ENCODE measurements around the gene ADAMTS1.
A peak's percentile ranks its signal among the peaks of the same experiment; 100 is the strongest.

Gene ADAMTS1

DNA sequence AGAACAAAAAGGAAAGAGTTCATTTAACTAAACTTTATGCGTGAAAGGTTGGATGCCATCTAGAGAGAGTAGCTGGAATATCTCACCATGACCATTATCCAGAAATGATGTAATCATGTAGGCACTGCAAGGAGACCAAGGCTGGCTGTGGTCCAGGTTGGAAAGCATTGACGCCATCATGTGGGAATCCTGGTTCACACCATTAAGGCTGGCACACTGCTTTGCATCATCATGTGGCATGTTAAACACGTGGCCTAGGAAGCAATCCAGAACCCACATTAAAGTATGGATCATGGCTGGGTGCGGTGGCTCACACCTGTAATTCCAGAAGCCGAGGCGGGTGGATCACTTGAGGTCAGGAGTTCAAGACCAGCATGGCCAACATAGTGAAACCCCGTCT lies 4.3 kb downstream of the ADAMTS1 start:
- TF ChIP-seq, protein P1, sequence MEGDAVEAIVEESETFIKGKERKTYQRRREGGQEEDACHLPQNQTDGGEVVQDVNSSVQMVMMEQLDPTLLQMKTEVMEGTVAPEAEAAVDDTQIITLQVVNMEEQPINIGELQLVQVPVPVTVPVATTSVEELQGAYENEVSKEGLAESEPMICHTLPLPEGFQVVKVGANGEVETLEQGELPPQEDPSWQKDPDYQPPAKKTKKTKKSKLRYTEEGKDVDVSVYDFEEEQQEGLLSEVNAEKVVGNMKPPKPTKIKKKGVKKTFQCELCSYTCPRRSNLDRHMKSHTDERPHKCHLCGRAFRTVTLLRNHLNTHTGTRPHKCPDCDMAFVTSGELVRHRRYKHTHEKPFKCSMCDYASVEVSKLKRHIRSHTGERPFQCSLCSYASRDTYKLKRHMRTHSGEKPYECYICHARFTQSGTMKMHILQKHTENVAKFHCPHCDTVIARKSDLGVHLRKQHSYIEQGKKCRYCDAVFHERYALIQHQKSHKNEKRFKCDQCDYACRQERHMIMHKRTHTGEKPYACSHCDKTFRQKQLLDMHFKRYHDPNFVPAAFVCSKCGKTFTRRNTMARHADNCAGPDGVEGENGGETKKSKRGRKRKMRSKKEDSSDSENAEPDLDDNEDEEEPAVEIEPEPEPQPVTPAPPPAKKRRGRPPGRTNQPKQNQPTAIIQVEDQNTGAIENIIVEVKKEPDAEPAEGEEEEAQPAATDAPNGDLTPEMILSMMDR (IDR thresholded peaks at IDR 0.05; ENCODE audit: low read depth, low read length): no peak
- peak; percentile 80 for DNase-seq (ENCODE audit: low read depth, low spot score)
- no peak overlapping the region for H3K4me3 ChIP-seq (ENCODE audit: low read depth, low read length)
- in situ Hi-C loops (cut with HindIII; ENCODE audit: low sequenced_read_pairs): no loop called here

DNA sequence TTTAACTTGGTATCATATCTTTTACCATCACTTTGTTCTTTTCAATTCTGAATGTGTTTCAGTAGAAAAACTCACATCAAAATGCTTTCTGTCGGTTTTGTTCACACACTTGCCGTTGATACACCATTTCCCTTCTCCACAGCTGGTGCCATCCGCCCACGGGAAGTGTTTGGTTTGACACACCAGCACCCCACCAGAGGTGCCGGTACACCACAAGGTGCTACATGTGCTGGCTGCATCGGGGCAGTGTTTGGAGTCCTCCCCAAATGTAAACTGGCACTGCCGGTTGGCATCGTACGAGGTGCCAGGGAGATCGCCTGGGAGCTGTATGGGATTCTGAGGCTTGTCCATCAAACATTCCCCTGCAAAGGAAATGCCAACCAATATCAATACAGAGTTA lies 5.0 kb downstream of the ADAMTS1 start:
- in situ Hi-C loops (cut with HindIII; ENCODE audit: low sequenced_read_pairs): no loop called here

DNA sequence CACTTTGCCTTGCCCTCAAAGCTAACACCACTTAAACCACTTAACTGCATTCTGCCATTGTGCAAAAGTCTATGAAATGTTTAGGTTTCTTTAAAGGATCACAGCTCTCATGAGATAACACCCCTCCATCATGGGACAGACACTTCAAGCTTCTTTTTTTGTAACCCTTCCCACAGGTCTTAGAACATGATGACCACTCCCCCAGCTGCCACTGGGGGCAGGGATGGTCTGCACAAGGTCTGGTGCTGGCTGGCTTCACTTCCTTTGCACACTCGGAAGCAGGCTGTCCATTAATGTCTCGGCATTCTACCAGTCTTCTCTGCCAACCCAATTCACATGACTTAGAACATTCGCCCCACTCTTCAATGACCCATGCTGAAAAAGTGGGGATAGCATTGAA lies 7.7 kb downstream of the ADAMTS1 start:
- TF ChIP-seq, protein P1 (IDR thresholded peaks at IDR 0.05; ENCODE audit: low read depth, low read length): no peak
- DNase-seq (ENCODE audit: low read depth, low spot score): no peak
- in situ Hi-C loops (cut with HindIII; ENCODE audit: low sequenced_read_pairs): no loop called here
- no peak overlapping the region for H3K4me3 ChIP-seq (ENCODE audit: low read depth, low read length)

More for the DNA sequence above, 5.0 kb downstream of the ADAMTS1 start:
- DNase-seq (ENCODE audit: low read depth, low spot score): no peak
- TF ChIP-seq, protein P1 (IDR thresholded peaks at IDR 0.05; ENCODE audit: low read depth, low read length): no peak
- no peak overlapping the region for H3K4me3 ChIP-seq (ENCODE audit: low read depth, low read length)

DNA sequence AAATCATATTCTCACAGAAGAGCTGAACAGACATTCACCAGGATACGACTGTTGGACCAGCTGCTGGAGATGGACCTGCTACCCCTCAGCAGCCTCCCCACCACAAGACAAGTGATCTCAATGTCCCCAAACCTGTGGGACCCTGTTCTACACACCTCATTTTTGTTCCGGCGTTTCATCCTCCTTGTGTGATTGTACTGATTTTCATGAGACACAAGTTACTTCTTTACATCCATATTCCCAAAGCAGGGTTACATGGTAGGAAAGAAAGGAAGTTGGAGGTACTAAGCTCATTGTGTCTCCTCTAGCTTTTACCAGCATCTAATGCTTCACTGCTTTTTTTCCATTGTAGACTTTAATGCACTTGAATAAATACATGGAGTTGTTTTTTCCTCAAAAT lies 8.7 kb downstream of the ADAMTS1 start:
- no peak for DNase-seq (ENCODE audit: low read depth, low spot score)
- in situ Hi-C loops (cut with HindIII; ENCODE audit: low sequenced_read_pairs): no loop called here
- TF ChIP-seq, protein P1 (IDR thresholded peaks at IDR 0.05; ENCODE audit: low read depth, low read length): no peak
- no peak overlapping the region for H3K4me3 ChIP-seq (ENCODE audit: low read depth, low read length)

DNA sequence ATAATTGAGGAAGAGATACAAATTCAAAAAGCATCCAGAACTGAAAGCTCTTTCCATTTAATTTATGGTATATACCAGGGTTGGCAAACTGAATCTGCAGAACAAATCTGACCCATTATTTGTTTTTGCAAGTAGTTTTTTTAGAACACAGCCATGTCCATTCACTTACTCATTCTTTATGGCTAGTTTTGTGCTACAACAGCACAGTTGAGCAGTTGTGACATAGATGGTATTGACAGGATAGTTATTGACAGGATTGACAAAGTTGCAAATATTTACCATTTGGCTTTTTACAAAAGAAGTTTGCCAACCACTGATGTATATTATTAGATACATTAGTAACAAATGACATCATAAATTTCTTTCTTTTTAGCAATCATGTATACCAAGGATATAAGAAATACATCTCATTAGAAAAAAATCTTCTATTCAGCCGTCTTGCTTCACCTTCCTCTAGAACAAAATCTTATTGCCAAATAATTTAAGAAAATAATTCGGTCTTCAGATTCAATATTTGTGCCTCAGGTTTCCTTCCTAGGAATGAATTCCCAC lies 9.4 kb downstream of the ADAMTS1 start:
- TF ChIP-seq, protein P1 (IDR thresholded peaks at IDR 0.05; ENCODE audit: low read depth, low read length): no peak
- in situ Hi-C loops (cut with HindIII; ENCODE audit: low sequenced_read_pairs): no loop called here

DNA sequence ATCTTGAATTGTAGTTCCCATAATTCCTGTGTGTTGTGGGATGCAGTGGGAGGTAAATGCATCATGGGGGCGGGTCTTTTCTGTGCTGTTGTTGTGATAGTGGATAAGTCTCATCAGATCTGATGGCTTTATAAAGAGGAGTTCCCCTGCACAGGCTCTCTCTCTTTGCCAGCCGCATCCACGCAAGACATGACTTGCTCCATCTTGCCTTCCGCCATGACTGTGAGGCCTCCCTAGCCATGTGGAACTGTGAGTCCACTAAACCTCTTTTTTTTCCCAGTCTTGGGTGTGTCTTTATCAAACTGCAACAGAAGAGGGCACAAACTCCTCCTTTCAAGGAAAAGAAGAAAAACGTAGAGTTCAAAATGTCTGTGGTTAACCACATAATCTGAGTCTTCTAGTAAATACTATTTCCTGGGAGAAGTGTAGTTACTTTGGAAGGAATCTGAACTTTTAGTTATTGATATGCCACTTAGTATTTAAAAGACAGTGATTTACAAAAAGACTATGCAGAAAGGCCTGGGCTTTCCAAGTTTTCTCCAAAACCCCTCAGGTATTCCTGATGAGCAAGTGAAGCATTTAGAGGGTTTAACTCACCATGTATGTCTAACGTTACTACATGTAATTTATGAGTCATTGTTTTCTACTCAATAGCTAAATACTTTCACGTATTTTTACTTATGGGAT lies 10.0 kb downstream of the ADAMTS1 start:
- peak; percentile 76 for DNase-seq (ENCODE audit: low read depth, low spot score)
- H3K4me3 ChIP-seq (ENCODE audit: low read depth, low read length): no peak overlapping the region
- in situ Hi-C loops (cut with HindIII; ENCODE audit: low sequenced_read_pairs): no loop called here
- TF ChIP-seq, protein P1 (IDR thresholded peaks at IDR 0.05; ENCODE audit: low read depth, low read length): no peak

More for the DNA sequence above, 9.4 kb downstream of the ADAMTS1 start:
- no peak for DNase-seq (ENCODE audit: low read depth, low spot score)
- H3K4me3 ChIP-seq (ENCODE audit: low read depth, low read length): no peak overlapping the region

All from astrocyte of the spinal cord (primary cell).